Measurements from ENCODE around the gene FGD5.

FGD5 gene

DNA sequence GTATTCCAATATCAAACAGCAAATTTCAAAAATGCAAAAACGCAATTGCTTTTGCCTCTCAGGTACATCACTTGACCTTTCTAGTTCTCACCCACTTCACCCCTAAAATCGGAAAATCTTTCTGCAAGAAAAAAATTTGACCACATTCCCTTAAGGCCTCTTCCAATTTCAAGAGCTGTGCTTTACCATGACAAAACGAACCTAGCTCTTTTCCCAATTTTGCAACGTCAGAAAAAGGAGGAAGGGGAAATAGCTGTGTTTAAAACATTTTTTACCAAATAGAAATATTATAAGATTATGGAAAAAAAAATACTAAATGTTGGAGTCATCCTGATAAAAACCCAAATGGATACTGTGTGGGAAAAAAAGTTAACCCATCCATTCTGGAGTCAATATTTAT is 127.5 kb downstream of the FGD5 start:
- no peak for DNase-seq

DNA sequence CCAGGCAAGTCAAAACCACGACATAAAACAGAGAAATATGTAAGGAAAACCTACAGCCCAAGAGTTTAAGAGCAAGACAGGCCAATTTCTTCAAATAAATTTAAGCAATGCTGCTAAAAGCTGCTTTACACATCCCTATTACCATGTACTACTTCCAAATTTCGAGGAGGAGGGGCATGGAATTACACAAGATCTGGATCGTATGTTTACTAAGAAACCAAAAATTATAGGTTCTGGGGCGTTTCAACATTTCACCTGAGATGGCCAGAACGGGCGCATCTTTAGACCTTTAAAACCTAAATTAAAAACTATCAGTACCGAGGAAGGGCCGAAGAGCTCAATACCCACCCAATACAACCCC is 128.0 kb downstream of the FGD5 start:
- DNase-seq: no peak

GRCh38 chr3:14947100-14947885 is 128.5 kb downstream of the FGD5 start, which contains the start of gene NR2C2:
NR2C2 (plus strand) TSS chr3:14947583; CDS start chr3:15003915, 56,332 bp downstream.
- DNase-seq: peak; percentile 89

DNA sequence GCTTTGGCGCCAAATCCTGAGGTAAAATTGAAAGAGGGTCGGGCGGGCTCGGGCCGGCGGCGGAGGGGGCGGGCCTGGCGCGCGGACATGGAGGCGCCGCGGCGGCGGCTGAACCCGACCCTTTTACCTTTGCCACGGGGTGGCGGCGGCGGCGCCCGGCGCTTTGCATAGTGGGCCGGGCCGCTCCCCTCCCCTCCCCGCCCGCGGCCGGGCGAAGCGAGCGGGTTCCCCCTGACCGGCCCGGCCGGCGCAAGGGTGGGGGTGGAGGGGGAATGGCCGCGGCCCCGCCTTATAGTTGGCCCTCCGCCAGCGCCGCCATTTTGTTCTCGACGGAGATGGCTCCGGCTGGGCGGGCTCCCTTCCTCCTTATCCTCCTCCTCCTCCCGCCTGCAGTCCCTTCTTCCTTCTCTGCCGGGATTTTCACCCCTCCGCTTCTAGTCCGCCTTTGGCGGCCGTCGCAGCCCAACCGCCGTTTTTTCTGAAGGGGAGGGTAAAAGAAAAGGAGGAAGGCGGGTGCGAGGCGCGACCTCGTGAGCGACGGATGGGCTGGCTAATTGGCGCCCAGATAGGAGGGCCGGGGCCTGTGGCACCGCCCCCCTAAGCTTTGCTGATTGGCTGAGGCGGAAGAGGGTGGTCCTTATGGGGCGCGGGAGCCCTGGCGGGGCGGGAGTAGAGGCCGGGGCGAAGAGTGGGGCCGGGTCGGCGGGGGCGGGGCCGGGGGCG is 129.3 kb downstream of the FGD5 start:
- peak; percentile 95 for DNase-seq

- no peak for DNase-seq
Observed at GRCh38 chr3:14948609-14949038, 129.9 kb downstream of the FGD5 start.

- DNase-seq: no peak
Observed at GRCh38 chr3:14949126-14949525, 130.4 kb downstream of the FGD5 start.

DNA sequence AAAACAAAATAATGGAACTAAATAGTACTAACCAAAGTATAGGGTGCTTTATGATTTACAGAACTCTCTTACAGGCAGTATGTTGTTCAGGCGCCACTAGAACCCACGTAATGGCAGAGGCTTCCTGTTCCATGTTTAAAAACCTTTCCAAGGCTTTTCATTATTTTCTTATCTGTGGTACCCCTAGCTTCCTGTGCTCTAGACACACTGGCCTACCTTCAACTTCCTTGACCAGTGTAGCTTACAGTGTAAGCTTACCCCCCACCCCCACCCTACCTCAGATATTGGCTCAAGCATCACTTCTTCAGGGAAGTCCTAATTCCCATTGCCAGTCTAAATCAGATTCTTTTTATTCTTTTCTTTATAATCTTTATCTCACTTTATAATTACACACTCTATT is 131.5 kb downstream of the FGD5 start:
- DNase-seq: no peak

DNA sequence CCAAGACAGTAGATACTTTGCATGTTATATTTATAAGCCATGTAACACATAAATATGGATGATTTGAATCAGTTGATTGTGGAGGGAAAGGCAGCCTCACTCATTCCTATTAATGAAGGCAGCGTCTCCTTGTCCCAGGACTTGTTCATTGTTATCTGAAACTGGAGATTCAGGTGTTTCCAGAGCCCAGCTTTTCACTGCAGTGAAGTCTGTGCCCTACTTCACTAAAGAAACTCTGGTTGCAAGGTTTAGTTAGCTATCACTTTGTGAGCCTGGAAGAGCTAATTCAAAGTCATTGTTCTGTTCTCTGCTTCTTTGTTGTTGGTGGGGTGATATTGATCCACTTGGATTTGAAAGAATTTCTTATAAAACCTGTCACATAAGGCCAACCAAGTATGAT is 138.4 kb downstream of the FGD5 start:
- DNase-seq: no peak

- DNase-seq: no peak
Observed at GRCh38 chr3:14957925-14958324, 139.2 kb downstream of the FGD5 start.

DNA sequence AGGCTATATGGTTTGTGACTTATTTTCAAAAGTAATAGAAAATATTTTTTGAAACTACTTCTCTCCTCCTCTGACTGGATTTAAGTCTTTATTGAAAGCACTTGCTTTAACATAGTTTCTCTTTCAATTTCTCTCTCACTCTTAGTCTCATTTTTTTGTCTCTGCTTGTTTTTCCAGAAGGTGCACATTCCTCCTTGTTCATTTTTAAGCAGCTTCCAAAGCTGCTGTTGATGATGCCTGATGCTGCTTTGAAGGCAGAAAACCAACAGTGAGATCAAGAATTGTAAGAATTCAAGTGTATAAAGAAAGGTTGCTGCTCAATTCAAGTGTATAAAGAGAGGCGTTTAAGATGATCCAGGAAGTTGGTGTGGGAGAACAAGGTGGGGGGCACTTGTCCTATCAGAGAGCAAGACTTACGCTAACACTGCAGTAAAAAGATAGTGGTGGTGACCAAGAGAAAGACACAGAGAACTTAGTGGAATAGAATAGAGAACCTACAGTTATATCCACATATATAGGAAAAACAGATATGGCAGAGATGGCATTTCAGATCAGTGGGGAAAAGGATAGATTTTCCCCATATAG is 140.7 kb downstream of the FGD5 start:
- no peak for DNase-seq

DNA sequence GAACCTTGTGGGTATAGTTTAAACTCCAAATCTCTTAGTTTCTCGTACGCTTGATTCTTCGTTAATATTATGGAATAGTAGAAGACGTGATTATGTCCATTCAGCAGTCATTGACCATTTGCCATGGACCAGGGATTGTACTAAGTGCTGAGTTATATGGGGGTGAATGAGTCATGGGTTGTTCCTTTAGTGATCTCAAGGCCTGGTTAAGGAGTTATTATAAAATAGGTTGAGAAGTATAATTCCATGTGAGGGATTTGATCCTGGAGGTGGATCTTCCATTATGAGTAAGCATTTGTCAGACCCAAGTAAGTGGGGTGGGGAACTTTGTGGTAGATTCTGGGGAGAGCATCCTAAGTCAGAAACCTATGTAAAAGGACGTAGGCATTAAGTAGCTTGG is 144.0 kb downstream of the FGD5 start:
- DNase-seq: no peak

DNA sequence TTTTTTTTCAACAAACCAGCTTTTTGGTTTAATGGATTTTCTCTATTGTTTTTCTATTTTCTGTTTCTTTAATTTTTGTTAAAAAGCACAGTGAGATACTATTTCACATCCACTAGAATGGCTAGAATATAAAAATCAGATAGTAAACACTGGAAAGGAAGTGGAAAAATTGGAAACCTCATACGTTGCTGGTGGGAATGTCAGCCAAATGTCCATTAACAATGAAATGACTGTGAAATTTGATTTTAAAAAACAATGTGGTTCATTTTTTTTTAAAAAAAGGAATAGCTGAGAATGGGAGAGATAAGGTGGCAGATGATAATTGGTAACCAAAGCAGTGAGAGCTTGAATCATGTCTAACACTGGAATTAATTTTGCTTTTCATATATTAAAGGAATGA is 148.5 kb downstream of the FGD5 start:
- no peak for DNase-seq

DNA sequence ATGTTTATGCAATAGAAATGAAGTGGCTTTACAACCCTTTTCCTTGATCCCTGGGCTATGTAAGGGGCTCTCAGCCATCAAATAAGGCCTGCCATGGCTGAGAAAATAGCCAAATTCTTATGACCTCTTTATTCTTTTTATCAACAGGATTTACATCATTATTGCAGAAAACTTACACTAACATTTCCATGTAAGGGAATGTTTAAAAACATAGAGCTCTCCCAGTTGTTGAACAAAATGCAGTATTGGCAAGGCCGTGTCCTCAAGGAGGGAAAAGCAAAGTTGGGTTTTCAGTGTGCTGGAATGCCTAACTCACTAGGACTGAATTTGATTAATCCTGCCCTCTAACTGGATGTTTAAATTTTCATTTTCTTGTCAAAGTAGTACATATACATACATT is 150.9 kb downstream of the FGD5 start:
- DNase-seq: no peak

DNA sequence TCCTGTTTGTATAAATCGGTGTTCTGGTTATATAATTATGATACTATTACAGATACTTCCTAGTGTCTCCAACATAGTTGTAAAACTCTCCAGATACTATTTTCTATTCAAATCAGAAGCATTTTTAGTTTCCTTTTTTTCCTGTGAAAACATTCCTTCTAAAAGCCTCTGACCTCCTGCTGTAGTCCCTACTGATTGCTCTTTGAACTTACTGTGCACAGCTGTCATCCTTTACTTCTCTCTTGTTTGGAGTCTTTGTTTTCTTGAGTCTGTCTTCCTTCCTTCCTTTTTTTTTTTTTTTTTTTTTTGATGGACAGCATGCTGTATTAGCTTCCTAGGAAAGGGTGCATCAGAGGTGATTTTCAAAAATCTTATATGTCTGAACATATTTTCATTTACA is 157.6 kb downstream of the FGD5 start:
- DNase-seq: no peak

- no peak for DNase-seq
Observed at GRCh38 chr3:14980689-14981088, 161.9 kb downstream of the FGD5 start.

Data from CD4-positive, alpha-beta T cell treated with Interleukin-4 for 4 hours (primary cell).